Left ventricle myocardium superior (tissue), 1 donor: ENCODE measurements around the gene CFAP74. TPM values are rescaled to one million over a fixed set of nuclear protein-coding genes. Genes with fewer than 3 reads are reported as not detected.
A peak's percentile ranks its signal among the peaks of the same experiment; 100 is the strongest.
"Not testable (repeated sequence)": the region's sequence is repeated elsewhere in the genome, so short reads cannot be mapped to it uniquely, and the experiment has no call there.

ENCODE experiments used
- ATAC-seq: fragments of 200-7000 bp; cut with Tn5 transposase; one replicate; pipeline ENCODE4 v1.9.1; 2020; ENCODE audit warnings: mild to moderate bottlenecking, moderate library complexity
- DNase-seq: peaks from one replicate; pipeline ENCODE4 v3.0.0-alpha.2; 2020
- intact Hi-C: fragments of 100-400 bp; cut with micrococcal nuclease; formaldehyde crosslinking; loops from one replicate; pipeline ENCODE4 v1.11.0; 2022
- total RNA-seq: library from RNA; stranded (reverse); fragmentation: NEBNext Ultra II Directional; extraction: Animal tissue kit (Norgen Biotek cat#: 25700); gene quantifications from one replicate; pipeline ENCODE4 v1.2.1, GENCODE V29; 2021
- donor health status: DM: no; HTN: yes; CAD: no; lungs with severe emphysema.

The CFAP74 gene
- total RNA-seq, 1 donor from 2014 or later, result not detected

DNA sequence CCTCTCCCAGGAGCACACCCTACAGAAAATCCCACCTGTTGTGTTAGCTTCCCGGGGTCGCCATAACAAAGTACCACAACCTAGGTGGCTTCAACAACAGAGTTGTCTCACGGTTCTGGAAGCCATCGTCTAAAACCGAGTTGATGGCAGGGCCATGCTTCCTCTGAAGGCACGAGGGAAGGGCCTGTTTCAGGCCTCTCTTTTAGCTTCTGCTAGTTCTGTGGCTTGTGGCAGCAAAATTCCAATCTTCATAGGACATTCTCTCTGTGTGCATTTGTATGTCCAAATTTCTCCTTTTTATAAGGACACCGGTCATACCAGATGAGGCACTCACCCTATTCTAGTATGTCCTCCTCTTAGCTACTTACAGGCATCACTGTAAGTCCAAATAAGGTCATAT lies 3.2 kb downstream of the CFAP74 start:
- DNase-seq (no peak), ATAC-seq (no peak)
- intact Hi-C loops, result no loop called here

DNA sequence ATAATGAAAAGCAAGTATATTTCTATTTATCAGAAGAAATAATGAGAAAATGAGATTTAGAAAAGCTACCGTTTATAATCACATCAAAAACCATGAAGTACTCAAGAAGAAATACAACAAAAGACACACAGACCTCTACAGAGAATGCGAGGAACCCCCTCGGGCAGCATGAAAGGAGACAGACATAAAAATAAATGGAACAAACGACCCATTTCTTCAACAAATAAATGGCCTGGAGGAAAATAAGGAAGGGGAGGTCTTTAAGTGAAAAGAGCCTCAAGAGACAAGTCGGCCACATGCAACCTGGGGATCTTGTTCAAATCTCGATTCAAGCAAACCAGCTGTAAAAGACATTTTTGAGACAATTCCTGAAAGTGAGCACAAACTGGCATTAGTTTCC lies 6.0 kb downstream of the CFAP74 start:
- DNase-seq (no peak), ATAC-seq (no peak)
- intact Hi-C loops, result no loop called here

DNA sequence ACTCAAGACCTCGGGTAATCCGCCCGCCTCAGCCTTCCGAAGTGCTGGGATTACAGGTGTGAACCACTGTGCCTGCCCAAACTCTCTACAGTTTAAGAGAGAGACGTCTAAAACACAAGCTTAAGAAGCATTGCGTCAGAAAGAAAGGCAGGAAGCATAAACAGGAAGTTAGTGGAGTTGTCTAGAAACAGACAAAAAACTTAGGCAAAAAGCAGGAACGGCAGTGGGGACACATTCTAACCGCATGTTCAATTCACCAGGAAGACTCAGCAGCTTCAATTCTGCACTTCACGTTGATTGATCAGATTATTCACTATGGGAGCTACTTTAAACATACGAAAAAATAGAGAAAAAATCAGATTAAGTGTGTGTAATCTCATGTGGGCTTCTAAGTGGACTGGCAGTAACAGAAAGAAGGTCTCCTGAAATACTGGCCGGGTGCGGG lies 7.4 kb downstream of the CFAP74 start:
- ATAC-seq (no peak), DNase-seq (no peak)
- intact Hi-C loops, result no loop called here

DNA sequence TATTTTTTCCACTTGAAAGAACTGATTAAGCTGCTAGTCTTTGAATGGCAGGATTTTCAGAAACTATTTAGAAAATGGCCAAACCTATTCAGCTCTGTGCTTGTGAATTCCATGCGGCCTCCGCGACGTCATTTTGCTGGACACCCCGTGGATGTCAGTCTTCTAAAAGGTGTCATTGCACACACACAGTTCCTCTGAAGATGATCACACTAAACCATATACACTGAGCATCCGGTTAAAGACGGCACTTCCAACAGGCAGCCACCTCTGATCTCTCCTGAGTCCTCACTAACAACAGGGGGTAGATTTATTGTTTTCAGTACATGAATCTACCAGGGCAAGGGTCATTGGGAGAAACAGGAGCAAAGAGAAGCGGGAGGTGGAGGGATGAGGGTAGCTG lies 9.1 kb downstream of the CFAP74 start:
- ATAC-seq (no peak), DNase-seq (no peak)
- intact Hi-C loops, result no loop called here

DNA sequence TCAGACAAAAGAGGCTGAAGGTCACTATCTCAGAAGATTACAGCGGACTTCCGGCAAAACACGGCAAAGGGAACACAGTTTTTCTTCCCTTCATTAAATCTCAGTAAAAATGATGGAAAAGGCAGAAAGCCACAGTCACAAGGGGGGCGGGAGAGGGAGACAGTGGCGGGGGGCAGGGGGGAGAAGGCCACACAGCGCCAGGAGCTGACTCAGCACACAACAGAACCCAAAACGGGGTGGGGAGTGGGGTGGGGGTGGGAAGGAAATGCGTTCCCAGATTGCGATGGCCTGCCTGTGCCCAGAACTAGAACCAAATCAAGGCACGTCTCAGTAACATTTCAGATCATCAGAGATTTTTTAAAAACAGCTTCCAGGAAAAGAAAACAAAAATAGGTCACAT lies 13.4 kb downstream of the CFAP74 start:
- ATAC-seq (peak; percentile 66), DNase-seq (peak; percentile 52)
- intact Hi-C loops, result no loop called here

DNA sequence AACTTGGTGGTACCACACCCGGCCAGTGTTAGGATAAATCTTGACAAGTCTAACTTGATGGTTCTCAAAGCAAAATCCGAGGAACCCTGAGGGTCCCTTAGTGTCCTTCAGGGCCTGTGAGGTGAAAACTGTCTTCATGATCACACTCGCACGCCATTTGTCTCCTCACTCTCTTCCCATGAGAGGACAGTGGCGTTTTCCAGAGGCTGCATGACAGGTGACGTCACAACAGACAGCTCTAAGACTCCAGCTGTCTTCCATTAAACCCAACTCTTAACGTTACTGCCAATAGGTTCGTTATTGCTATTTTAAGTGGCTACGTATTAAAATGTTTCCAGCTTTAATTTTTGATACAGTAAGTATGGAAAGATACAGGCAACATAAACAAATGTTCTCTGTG lies 13.8 kb downstream of the CFAP74 start:
- DNase-seq (no peak), ATAC-seq (peak; percentile 66)
- intact Hi-C loops, result no loop called here

DNA sequence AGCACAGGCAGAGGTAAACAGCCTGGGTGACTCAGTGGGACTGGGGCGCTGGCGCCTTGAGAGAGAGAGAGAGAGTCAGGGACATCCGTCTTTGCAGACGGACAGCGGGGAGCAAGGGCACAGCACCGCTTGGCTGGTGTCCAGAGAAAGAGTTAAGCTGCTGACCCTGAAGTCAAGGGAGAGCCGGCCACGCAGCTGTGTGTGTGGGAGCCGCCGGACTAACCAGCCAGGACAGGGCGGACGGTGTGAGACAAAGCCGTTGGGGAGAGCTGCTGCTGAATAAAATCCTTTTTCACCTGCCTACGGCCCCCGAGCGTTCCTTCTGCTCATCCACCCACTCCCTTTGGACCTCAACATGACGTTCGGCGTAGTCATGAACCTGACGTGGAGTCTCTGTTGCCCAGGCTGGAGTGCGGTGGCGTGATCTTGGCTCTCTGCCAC lies 14.5 kb downstream of the CFAP74 start:
- peak; percentile 74 for ATAC-seq
- intact Hi-C loops, result no loop called here

DNA sequence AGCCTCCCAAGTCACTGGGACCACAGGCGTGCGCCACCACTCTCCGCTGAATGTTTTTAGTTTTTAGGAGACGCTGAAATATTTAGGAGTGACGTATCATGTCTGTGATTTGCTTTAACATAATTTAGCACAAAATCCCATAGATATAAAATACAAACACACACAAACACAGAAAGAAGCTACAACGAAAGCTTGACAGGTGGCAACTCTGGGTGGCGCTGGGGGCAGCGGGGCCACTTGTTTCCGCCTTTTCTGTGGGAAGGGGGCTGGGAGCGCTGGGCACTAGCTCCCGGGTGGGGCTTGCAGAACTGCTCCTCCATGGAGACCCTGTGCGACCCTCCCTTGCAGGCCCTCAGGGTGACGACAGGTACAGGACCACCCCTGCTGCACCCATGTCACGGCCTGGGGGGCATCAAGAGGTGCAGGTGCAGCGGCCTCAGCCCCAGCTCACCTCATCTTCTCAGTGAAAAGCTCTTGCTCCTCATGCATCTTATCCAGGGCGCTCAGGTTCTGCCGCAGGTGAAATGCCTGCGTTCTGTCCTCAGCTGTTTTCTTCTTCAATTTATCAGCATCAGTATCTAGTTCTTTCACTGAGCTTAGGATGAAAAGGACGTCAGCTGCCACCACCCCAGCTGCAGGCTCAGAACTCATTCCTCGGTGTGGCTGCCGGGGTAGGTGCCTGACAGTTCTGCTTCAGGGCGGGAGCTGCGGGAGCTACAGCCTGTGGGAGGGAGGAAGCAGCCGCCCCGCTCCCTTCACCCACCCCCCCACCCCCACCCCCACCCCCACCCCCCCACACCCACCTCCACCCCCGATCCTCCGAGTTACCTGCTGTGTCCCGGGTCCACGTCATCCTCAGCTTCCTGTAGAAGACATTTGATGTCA lies 15.3 kb downstream of the CFAP74 start:
- no peak for DNase-seq
- ATAC-seq, result no peak
- intact Hi-C loops, result no loop called here

More for the DNA sequence above, 14.5 kb downstream of the CFAP74 start:
- DNase-seq, result peak; percentile 60

DNA sequence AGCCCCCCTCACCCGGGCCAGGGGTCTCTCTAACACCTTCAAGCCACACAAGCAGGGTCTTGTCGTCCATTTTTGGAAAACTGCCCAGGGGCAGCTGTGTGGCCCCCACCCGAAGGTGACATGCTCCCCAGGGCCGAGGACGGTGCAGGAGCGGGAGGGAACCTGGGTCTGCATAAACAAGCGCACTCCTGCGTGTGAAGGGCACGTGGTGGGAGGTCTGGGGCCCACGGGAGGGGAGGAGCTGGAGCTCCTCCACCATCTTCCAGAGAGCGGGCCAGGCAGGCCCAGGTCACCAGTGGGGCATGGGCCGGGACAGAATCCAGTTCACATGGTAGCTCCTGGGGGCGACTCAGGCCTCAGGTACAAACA lies 16.5 kb downstream of the CFAP74 start:
- DNase-seq (no peak), ATAC-seq (no peak)
- intact Hi-C loops, result no loop called here

DNA sequence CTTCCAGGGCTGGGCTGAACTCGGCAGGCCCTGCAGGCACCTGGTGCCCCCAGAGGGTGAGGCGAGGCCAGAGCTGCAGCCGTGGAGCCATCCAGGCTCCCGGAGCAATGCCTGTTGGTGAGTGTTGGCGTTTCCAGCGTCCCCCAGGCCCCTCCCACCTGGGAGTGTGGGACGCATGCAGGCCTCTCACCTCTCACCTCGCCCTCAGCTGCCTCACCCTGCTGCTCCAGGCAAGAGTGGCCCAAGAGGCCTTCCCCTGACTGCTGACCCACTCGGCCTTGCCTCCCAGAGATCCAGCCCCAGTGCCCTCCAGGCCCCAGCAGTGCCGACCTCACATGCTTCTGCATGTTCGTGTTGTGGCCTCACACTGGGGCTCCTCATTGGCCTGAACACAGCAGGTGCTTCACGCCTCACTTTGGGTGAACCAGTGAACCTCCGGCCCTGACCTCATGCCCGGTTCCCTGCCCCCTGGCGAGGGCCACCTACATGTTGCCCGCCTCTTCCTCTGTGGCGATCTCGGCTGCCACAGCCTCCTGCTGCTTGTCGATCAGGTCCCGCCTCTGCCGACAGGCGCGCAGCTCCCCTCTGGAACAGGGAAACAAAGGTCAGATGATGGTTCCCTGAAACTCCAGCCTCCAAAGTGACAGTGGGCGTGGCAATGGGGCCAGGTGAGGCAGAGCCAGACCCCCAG lies 17.0 kb downstream of the CFAP74 start:
- ATAC-seq (no peak), DNase-seq (no peak)
- intact Hi-C loops, result no loop called here

DNA sequence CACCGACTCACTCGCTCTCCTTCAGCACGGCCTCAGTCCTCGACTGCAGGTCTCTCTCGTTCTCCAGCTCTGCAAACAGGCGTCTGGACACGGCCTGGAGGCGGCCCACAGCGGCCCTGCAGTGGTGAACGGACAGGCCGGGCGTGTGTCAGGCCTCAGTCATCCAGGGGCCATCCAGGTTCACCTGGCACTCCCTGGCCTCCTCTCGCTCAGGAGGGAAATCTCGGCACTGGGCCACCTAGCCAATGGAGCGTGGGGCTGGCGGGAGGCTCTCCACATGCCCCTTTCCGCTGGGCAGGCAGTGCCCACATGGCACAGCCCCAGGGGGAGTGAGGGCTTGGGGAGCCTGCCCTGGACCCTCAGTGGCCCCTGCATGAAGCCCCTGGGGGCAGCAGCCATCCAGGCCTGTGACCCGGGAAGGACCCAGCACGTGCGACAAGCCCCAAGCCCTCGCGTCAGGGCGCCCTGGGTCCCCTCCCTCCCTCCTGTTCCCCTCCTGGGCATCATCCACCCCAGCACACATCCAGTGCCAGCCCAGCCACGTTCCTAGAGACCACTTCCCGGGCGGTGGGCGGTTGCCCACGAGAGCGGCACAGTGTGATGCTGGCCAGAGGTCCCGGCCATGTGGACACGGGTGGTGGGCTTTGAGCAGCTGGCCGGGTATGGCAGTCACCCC lies 18.1 kb downstream of the CFAP74 start:
- intact Hi-C loops, result no loop called here
- DNase-seq (no peak), ATAC-seq (no peak)

DNA sequence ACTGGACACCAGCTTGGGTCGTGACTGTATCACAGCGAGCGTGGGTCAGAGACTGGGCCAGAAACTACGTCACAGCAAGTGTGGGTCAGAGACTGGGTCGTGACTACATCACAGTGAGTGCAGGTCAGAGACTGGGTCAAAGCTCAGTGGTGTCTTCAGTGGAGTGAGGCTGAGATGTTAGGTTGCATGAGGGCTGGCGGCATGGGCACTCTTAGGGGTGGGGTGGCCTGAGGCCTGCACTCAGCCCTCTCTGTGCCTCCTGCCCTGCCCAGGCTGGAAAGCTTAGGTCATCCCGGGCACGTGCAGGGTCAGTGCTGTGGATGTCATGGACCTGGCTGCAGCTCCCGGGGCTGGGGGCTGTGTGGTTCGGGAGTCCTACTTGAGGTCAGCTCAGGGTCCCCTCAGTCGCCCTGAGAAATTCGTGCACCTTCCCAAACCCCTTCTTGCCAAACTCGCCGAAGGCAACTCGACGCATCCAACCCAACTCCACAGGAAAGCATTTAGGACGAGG lies 19.0 kb downstream of the CFAP74 start:
- DNase-seq, result no peak
- intact Hi-C loops, result no loop called here
- ATAC-seq, result no peak

DNA sequence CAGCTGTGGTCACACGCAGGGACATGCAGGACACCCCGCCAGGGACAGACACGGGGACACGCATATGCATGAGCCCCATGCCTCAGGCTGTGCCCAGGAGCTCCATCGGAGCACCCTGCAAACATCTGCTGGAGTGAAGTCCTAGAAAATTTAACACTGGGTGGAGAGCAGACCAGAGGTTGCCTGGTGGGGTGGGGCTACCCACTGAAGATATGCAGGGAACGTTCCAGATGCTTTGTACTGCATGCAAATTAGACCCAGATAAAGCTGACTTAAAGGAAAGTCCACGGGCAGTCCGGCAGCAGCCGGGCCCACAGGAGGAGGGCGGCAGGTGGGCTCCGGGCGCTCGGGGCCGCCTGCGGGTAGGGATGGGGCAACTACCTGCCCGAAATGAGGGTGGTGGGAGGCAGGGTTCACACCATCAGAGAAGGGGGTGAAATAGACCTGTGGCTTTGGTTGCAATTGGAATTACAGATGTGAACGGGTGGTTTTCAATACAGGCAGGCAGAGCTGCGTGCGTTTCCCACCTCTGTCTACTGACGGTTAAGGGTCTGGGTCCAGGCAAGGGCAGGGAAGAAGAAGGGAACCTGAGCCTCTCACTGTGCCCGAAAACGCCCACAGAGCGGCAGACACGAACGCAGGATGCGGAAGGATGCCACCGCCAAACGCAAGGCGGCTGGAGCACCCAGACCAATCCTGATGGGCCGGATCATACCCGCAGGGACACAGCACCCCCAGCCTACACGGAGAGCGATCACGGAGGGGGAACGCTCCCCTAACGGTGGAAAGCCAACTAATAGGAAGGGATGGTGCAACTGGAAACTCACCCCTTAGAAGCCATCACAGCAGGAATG lies 21.0 kb downstream of the CFAP74 start:
- intact Hi-C loops, result no loop called here
- ATAC-seq (no peak), DNase-seq (no peak)

DNA sequence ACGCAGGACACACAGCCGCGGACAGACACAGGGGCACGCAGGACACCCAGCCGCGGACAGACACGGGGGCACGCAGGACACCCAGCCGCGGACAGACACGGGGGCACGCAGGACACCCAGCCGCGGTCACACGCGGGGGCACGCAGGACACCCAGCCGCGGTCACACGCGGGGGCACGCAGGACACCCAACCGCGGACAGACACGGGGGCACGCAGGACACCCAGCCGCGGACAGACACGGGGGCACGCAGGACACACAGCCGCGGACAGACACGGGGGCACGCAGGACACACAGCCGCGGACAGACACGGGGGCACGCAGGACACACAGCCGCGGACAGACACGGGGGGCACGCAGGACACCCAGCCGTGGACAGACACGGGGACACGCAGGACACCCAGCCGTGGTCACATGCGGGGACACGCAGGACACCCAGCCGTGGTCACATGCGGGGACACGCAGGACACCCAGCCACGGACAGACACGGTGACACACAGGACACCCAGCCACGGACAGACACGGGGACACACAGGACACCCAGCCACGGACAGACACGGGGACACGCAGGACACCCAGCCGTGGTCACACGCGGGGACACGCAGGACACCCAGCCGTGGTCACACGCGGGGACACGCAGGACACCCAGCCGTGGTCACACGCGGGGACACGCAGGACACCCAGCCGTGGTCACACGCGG lies 21.8 kb downstream of the CFAP74 start:
- ATAC-seq, DNase-seq, intact Hi-C loops: not testable (repeated sequence)

DNA sequence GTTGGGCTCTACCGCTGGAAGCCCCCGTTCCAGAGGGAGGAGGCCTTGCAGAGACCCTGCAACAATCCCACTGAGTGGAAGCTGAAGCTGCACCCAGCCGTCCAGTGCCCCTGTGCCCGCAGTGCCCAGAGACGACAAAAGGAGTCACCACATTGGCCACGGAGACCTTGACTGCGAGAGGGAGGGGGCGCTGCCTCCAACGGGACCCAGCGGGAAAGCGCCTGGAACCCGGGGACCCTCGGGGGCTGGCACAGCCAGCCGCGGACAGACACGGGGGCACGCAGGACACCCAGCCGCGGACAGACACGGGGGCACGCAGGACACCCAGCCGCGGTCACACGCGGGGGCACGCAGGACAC lies 22.5 kb downstream of the CFAP74 start:
- intact Hi-C loops, result no loop called here
- no peak for DNase-seq
- no peak for ATAC-seq

DNA sequence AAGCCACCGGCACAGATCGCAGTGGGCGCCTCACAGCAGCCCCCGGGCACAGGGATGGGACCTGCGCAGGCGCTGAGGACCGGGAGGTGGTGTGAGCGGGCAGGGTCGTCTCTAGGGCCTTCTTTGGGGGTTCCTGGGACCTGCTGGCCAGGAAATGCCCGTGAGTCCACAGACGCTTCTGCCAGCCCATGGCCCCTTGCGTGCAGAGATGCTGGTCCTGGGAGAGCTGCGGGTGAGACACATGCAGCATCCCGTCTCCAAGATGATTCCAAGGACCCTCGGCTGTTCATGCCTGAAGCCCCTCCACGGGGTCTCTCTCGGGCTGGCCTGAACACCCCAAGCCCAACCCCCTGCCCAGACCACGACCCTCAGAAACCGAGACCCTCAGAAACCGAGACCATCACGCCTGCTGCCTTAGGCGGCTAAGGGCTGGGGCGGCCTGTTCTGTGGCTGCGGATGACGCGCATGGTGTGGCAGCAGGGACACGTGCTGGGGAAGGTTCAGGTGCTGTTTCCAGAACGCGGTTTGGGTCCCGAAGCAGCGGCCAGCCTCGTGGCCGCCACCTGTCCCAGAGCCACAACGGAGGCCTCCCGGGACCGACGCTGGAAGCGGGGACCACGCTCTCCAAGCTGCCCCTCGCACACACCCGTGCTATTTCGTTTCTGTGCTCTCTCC lies 23.0 kb downstream of the CFAP74 start:
- intact Hi-C loops, result no loop called here
- no peak for ATAC-seq
- DNase-seq, result no peak

DNA sequence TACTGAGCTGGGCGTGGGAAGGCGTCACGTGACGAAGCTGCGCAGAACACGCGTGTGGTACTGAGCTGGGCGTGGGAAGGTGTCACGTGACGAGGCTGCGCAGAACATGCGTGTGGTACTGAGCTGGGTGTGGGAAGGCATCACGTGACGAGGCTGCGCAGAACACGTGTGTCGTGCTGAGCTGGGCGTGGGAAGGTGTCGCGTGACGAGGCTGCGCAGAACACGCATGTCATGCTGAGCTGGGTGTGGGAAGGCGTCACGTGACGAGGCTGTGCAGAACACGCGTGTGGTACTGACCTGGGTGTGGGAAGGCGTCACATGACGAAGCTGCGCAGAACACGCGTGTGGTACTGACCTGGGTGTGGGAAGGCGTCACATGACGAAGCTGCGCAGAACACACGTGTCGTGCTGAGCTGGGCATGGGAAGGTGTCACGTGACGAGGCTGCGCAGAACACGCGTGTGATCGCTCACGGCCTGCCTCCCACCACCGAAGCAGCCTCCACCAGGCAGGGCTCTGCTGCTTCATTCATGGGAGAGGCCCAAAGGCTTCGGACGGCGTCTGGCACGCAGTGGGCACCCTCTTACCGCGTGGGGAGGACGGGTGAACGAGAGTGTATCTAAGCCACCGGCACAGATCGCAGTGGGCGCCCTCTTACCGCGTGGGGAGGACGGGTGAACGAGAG lies 24.0 kb downstream of the CFAP74 start:
- ATAC-seq, result no peak
- intact Hi-C loops, result no loop called here
- no peak for DNase-seq
